ENCODE data around the gene FAM83C. TPM values are rescaled to one million over a fixed set of nuclear protein-coding genes. Genes with fewer than 3 reads are reported as not detected.
A peak's percentile ranks its signal among the peaks of the same experiment; 100 is the strongest.

FAM83C gene
- total and polyA plus RNA-seq, 2 experiments from 2014 or later = not detected

DNA sequence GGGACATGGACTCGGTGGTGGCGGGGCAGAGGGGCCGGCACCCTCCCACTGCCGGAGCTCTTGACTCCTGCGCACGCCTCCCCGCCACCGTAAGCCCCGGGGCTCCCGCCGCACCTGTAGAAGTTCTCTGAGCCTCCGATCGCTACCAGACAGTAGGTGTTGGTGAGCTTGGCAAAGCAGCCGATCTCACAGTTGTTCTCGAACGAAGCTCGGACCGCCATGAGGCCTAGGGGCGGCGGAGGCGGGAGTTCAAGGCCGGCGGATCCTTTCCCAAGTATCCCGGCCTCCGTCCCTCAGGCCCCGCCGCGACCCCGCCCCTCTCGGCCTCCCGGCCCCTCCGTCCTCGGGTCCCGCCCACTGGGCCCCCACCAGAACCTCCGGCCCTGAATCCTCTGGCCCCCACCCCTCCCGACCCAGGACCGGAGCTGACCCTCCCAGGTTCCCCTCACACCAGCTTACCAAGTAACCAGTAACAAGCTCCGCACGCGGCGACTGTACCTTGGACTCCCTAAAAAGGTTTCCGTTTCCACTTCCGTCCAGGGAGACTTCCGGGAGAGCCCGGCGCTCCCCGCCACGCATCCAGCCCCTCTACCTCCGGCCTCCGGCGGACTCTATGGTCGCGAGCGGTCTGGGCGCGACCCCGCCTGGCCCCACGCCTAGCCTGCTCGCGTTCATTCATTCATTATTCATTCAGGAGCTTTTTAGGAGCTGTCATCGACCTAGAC, 7.8 kb downstream of the FAM83C start, which contains the start of gene EIF6:
EIF6 (minus strand) TSS at position 506 of the 725 bp plus-strand sequence; CDS start at position 221, 285 bp downstream.
- Histone ChIP-seq H3K4me2 (peak within 1 kb of the TSS; percentile 92), H3K9me2 (replicated peaks; ENCODE audit: insufficient read depth) (no peaks in the 10 kb centered on the region), H3K27ac (peak within 1 kb of the TSS; percentile 97), H4K20me1 (ENCODE audit: insufficient read depth, poor library complexity, severe bottlenecking) (peaks cover 8% of the 10 kb centered on the region), H2AFZ (peak within 1 kb of the TSS; percentile 86), H3K4me1 (ENCODE audit: insufficient read depth) (peaks cover 22% of the 10 kb centered on the region), H3K36me3 (replicated peaks; ENCODE audit: insufficient read depth, low read depth) (no peaks in the 10 kb centered on the region), H3K79me2 (peaks cover 40% of the 10 kb centered on the region), H3K4me3 (peak within 1 kb of the TSS; percentile 91), H3K9me3 (ENCODE audit: low read depth) (no peaks in the 10 kb centered on the region), H3K27me3 (no peaks in the 10 kb centered on the region)
- 2% methylated on average over 47 of the region's 61 CpGs for WGBS (ENCODE audit: low lambda C conversion rate, missing lambda C conversion rate)
- TF ChIP-seq EZH2phosphoT487 (IDR thresholded peaks at IDR 0.05; ENCODE audit: low read depth, severe bottlenecking, unreplicated experiment) (no peak), EZH2 (IDR thresholded peaks at IDR 0.05; ENCODE audit: borderline replicate concordance) (no peak)
- TF ChIP-seq, protein P1, sequence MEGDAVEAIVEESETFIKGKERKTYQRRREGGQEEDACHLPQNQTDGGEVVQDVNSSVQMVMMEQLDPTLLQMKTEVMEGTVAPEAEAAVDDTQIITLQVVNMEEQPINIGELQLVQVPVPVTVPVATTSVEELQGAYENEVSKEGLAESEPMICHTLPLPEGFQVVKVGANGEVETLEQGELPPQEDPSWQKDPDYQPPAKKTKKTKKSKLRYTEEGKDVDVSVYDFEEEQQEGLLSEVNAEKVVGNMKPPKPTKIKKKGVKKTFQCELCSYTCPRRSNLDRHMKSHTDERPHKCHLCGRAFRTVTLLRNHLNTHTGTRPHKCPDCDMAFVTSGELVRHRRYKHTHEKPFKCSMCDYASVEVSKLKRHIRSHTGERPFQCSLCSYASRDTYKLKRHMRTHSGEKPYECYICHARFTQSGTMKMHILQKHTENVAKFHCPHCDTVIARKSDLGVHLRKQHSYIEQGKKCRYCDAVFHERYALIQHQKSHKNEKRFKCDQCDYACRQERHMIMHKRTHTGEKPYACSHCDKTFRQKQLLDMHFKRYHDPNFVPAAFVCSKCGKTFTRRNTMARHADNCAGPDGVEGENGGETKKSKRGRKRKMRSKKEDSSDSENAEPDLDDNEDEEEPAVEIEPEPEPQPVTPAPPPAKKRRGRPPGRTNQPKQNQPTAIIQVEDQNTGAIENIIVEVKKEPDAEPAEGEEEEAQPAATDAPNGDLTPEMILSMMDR (IDR thresholded peaks at IDR 0.05; ENCODE audit: poor library complexity) = no peak
- DNase-seq (ENCODE audit: low spot score) = peak; percentile 95

DNA sequence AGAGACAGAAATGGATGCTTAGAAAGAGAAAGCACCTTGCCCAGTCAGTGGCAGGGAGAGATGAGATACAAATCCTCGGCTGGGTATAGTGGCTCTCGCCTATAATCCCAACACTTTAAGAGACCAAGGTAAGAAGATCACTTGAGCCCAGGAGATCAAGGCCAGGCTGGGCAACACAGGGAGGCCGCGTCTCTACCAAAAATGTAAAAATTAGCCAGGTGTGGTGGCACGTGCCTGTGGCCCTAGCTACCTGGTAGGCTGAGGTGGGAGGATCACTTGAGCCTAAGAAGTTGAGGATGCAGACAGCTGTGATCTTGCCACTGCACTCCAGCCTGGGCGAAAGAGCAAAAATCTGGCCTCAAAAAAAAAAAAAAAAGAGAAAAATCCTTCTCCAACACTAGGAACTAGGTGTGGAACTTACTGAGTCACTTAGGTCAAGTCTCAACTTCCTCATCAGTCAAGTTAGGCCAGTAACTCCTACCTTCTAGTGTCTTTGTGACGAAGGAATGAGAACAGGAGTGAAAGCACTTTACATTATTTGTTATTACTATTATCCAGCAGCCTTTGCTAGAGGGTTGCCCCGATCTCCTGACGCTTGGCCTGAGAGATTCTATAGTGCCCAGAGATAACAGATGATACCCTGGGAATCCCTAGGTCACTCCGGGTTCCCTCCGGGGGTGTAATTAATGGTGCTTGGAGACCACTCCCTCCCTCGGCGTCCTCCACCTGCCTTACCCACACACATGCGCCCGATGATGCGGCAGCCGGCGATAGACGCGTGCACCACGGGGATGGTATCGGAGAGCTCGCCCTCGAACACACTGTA, 8.6 kb downstream of the FAM83C start:
- no peak overlapping the region for H2AFZ ChIP-seq
- H3K4me2 ChIP-seq = peak overlapping the region; percentile 92
- WGBS (ENCODE audit: low lambda C conversion rate, missing lambda C conversion rate) = 25% methylated on average over 24 of the region's 24 CpGs
- H3K27me3 ChIP-seq = no peaks in the 10 kb centered on the region
- DNase-seq (ENCODE audit: low spot score) = no peak
- peaks cover 40% of the 10 kb centered on the region for H3K79me2 ChIP-seq
- H3K27ac ChIP-seq = peak overlapping the region; percentile 97
- no peaks in the 10 kb centered on the region for H3K36me3 ChIP-seq (replicated peaks; ENCODE audit: insufficient read depth, low read depth)
- H3K4me1 ChIP-seq (ENCODE audit: insufficient read depth) = peaks cover 22% of the 10 kb centered on the region
- H3K9me2 ChIP-seq (replicated peaks; ENCODE audit: insufficient read depth) = no peaks in the 10 kb centered on the region
- H3K4me3 ChIP-seq = peak overlapping the region; percentile 91
- TF ChIP-seq EZH2 (IDR thresholded peaks at IDR 0.05; ENCODE audit: borderline replicate concordance) = no peak
- TF ChIP-seq, protein P1 (IDR thresholded peaks at IDR 0.05; ENCODE audit: poor library complexity) = no peak
- TF ChIP-seq EZH2phosphoT487 (IDR thresholded peaks at IDR 0.05; ENCODE audit: low read depth, severe bottlenecking, unreplicated experiment) = no peak
- H3K9me3 ChIP-seq (ENCODE audit: low read depth) = no peaks in the 10 kb centered on the region
- H4K20me1 ChIP-seq (ENCODE audit: insufficient read depth, poor library complexity, severe bottlenecking) = peaks cover 8% of the 10 kb centered on the region

DNA sequence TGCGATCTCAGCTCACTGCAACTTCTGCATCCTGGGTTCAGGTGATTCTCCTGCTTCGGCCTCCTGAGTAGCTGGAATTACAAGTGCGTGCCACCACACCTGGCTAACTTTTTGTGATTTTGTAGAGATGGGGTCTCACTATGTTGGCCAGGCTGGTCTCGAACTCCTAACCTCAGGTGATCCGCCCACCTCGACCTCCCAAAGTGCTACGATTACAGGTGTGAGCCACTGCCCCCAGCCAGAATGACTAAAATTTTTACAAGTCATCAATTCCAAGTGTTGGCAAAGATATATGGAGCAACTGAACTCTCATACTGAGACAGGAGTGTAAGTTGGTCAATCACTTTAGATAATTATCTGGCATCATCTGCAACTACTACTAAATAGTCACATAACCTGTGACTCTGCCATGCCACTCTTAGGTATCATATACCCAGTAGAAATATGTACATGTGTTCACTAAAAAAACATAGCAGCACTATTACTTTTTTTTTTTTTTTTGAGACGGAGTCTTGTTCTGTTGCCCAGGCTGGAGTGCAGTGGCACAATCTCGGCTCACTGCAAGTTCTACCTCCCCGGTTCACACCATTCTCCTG, 10.6 kb downstream of the FAM83C start:
- H4K20me1 ChIP-seq (ENCODE audit: insufficient read depth, poor library complexity, severe bottlenecking) = peaks cover 8% of the 10 kb centered on the region
- TF ChIP-seq EZH2 (IDR thresholded peaks at IDR 0.05; ENCODE audit: borderline replicate concordance) = no peak
- TF ChIP-seq EZH2phosphoT487 (IDR thresholded peaks at IDR 0.05; ENCODE audit: low read depth, severe bottlenecking, unreplicated experiment) = no peak
- TF ChIP-seq, protein P1 (IDR thresholded peaks at IDR 0.05; ENCODE audit: poor library complexity) = no peak
- H3K4me3 ChIP-seq = no peak overlapping the region
- H3K27ac ChIP-seq = no peak overlapping the region
- no peaks in the 10 kb centered on the region for H3K36me3 ChIP-seq (replicated peaks; ENCODE audit: insufficient read depth, low read depth)
- no peaks in the 10 kb centered on the region for H3K27me3 ChIP-seq
- no peak overlapping the region for H2AFZ ChIP-seq
- peak overlapping the region; percentile 92 for H3K4me2 ChIP-seq
- no peaks in the 10 kb centered on the region for H3K9me3 ChIP-seq (ENCODE audit: low read depth)
- no peaks in the 10 kb centered on the region for H3K9me2 ChIP-seq (replicated peaks; ENCODE audit: insufficient read depth)
- peaks cover 47% of the 10 kb centered on the region for H3K79me2 ChIP-seq
- 99% methylated on average over 10 of the region's 10 CpGs for WGBS (ENCODE audit: low lambda C conversion rate, missing lambda C conversion rate)
- no peak for DNase-seq (ENCODE audit: low spot score)
- H3K4me1 ChIP-seq (ENCODE audit: insufficient read depth) = peaks cover 26% of the 10 kb centered on the region
